Activated CD4-positive, CD25-positive, alpha-beta regulatory T cell treated with anti-CD3 and anti-CD28 coated beads, Interleukin-2, amount 50 U/mL, for 16 hours (primary cell): Measurements from ENCODE around the gene SYNGR4.
"Not testable (repeated sequence)": the region's sequence is repeated elsewhere in the genome, so short reads cannot be mapped to it uniquely, and the experiment has no call there.

Experiments used
- DNase-seq: peaks from one replicate; pipeline ENCODE4 v3.0.0-alpha.2; 2020; ENCODE audit warnings: low read depth, low spot score

Gene SYNGR4

GRCh38 chr19:48363810-48364597 lies at the start of gene SYNGR4, which contains the start of gene TMEM143:
Gene SYNGR4, plus strand, starts transcription at chr19:48364367. Its CDS starts 1,476 bp downstream, at chr19:48365843.
Gene TMEM143, minus strand, starts transcription at chr19:48363940. Its CDS starts 20 bp downstream, at chr19:48363920.
- peak; percentile 95 for DNase-seq

GRCh38 chr19:48315712-48316111 lies 48.5 kb upstream of the SYNGR4 start:
- no peak for DNase-seq

- not testable (repeated sequence) for DNase-seq
These were observed 46.5 kb upstream of the SYNGR4 start for GRCh38 chr19:48317708-48317960.

- no peak for DNase-seq
These were observed 45.7 kb upstream of the SYNGR4 start for GRCh38 chr19:48318286-48318987.

GRCh38 chr19:48319647-48320541 lies 44.3 kb upstream of the SYNGR4 start:
- peak; percentile 58 for DNase-seq

GRCh38 chr19:48321372-48321621 lies 42.9 kb upstream of the SYNGR4 start:
- DNase-seq = peak; percentile 90

GRCh38 chr19:48321622-48322591 lies 42.3 kb upstream of the SYNGR4 start:
- peak; percentile 98 for DNase-seq

GRCh38 chr19:48325265-48325910 lies 38.8 kb upstream of the SYNGR4 start, which contains the start of gene EMP3:
Gene EMP3, plus strand, starts transcription at chr19:48325552. Its CDS starts 1,293 bp downstream, at chr19:48326845.
- peak; percentile 67 for DNase-seq

GRCh38 chr19:48329167-48329891 lies 34.8 kb upstream of the SYNGR4 start:
- no peak for DNase-seq

- DNase-seq = peak; percentile 73
These were observed 34.0 kb upstream of the SYNGR4 start for GRCh38 chr19:48330012-48330681.

- no peak for DNase-seq
These were observed 31.9 kb upstream of the SYNGR4 start for GRCh38 chr19:48332351-48332661.

GRCh38 chr19:48332662-48333466 lies 31.3 kb upstream of the SYNGR4 start:
- peak; percentile 88 for DNase-seq

GRCh38 chr19:48333467-48334384 lies 30.4 kb upstream of the SYNGR4 start:
- peak; percentile 87 for DNase-seq

- no peak for DNase-seq
These were observed 25.9 kb upstream of the SYNGR4 start for GRCh38 chr19:48338253-48338755.

- no peak for DNase-seq
These were observed 25.2 kb upstream of the SYNGR4 start for GRCh38 chr19:48338802-48339503.

GRCh38 chr19:48340995-48341394 lies 23.2 kb upstream of the SYNGR4 start:
- no peak for DNase-seq
